ENCODE results near the gene PIK3R2. TPM values are rescaled to one million over a fixed set of nuclear protein-coding genes. Genes with fewer than 3 reads are reported as not detected.

Gene PIK3R2
- total RNA-seq, 1 experiment from 2014 or later: 42.8 TPM

DNA sequence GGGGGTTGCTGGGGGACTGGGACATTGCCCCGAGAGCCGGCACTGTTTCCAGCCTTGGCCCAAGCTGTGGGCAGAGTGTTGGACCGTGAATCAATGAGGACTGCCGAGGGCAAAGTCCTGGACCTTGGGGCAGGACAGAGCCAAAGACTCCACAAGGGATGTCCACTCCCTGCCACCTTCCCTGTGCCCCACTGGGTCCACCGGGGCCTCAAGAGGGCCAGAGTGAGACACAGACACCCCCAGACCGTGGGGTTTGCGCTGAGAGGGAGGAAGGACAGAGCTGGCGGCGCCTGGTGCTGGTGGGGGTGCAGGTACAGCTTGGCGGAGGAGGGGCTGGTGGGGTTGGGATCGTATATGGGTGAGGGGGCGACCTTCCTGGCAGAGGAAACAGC lies 43.6 kb upstream of the PIK3R2 start:
- Mint-ChIP-seq H3K27ac (no peak overlapping the region), H3K4me1 (peaks cover 15 to 24% of the 10 kb centered on the region in 2 experiments)
- no peak overlapping the region for H2AFZ ChIP-seq (ENCODE audit: low read length)

More for the DNA sequence above, 43.6 kb upstream of the PIK3R2 start:
- Histone ChIP-seq H4K20me1 (ENCODE audit: control insufficient read depth, insufficient read depth, insufficient read length) (no peaks in the 10 kb centered on the region), H3K14ac (ENCODE audit: insufficient read depth, low read length) (no peak overlapping the region), H2BK12ac (ENCODE audit: insufficient read length, low read depth, low read length) (no peak overlapping the region), H3T11ph (ENCODE audit: low read length) (no peak overlapping the region), H3K23ac (ENCODE audit: insufficient read length, low read depth, low read length) (no peak overlapping the region), H4K5ac (ENCODE audit: insufficient read length, low read depth, low read length) (no peak overlapping the region), H3K4me2 (ENCODE audit: insufficient read depth, insufficient read length, low read length) (peak overlapping the region; percentile 51), H3K18ac (ENCODE audit: insufficient read length, low read depth, low read length) (no peak overlapping the region), H2AK5ac (ENCODE audit: insufficient read length, low read length) (no peak overlapping the region), H3K9ac (ENCODE audit: extremely low read depth, insufficient read length, low read length) (peak overlapping the region; percentile 23), H4K8ac (replicated peaks; ENCODE audit: insufficient read length, low read depth, low read length) (no peak overlapping the region), H3K9me3 (ENCODE audit: control insufficient read depth, low read depth, low read length) (no peaks in the 10 kb centered on the region), H3K56ac (ENCODE audit: insufficient read length, low read depth, low read length) (no peak overlapping the region), H2BK120ac (ENCODE audit: low read depth, low read length, poor library complexity, severe bottlenecking) (no peak overlapping the region), H2BK20ac (ENCODE audit: low read depth, low read length, poor library complexity, severe bottlenecking) (no peak overlapping the region), H3K27me3 (ENCODE audit: insufficient read depth, low read length) (no peaks in the 10 kb centered on the region; the same call in 1 of the 2 replicates), H3K4ac (ENCODE audit: low read depth, low read length) (no peak overlapping the region), H4K91ac (ENCODE audit: insufficient read length, low read depth, low read length) (no peak overlapping the region), H3K23me2 (ENCODE audit: insufficient read length, low read depth, low read length, poor library complexity, severe bottlenecking) (peaks cover 16% of the 10 kb centered on the region), H3K27ac (ENCODE audit: insufficient read length, low read depth, low read length) (no peak overlapping the region), H2BK15ac (ENCODE audit: low read depth, low read length) (no peak overlapping the region), H3K79me1 (ENCODE audit: insufficient read depth, low read depth, low read length, poor library complexity, severe bottlenecking) (no peaks in the 10 kb centered on the region), H3K4me1 (ENCODE audit: insufficient read depth, low read length) (no peaks in the 10 kb centered on the region), H2BK5ac (ENCODE audit: insufficient read length, low read length) (no peak overlapping the region), H3K79me2 (ENCODE audit: insufficient read depth, low read length) (no peaks in the 10 kb centered on the region)
- no CpG with 5 or more reads among the region's 12 CpGs for WGBS (ENCODE audit: extremely low coverage, insufficient read length, low lambda C conversion rate)
- no peaks in the 10 kb centered on the region; a peak in 1 of 7 replicates for H3K36me3 Mint-ChIP-seq (ENCODE audit: insufficient read depth in 1 of 3, low read depth in 3 of 3)
- TF ChIP-seq, protein P1, sequence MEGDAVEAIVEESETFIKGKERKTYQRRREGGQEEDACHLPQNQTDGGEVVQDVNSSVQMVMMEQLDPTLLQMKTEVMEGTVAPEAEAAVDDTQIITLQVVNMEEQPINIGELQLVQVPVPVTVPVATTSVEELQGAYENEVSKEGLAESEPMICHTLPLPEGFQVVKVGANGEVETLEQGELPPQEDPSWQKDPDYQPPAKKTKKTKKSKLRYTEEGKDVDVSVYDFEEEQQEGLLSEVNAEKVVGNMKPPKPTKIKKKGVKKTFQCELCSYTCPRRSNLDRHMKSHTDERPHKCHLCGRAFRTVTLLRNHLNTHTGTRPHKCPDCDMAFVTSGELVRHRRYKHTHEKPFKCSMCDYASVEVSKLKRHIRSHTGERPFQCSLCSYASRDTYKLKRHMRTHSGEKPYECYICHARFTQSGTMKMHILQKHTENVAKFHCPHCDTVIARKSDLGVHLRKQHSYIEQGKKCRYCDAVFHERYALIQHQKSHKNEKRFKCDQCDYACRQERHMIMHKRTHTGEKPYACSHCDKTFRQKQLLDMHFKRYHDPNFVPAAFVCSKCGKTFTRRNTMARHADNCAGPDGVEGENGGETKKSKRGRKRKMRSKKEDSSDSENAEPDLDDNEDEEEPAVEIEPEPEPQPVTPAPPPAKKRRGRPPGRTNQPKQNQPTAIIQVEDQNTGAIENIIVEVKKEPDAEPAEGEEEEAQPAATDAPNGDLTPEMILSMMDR (conservative IDR thresholded peaks at IDR 0.05): no peak
- peaks cover 22% of the 10 kb centered on the region for H3K27me3 Mint-ChIP-seq (ENCODE audit: low read depth)
- no peaks in the 10 kb centered on the region for H3K9me3 Mint-ChIP-seq
- H3K4me3 Mint-ChIP-seq: peak overlapping the region; percentile 72 to 85
- no peak for DNase-seq

Measured in H9 (cell line).